HG03521 (cell line): Measurements from ENCODE around the gene CCIN.
A peak's percentile ranks its signal among the peaks of the same experiment; 100 is the strongest.
"Not testable (repeated sequence)": the region's sequence is repeated elsewhere in the genome, so short reads cannot be mapped to it uniquely, and the experiment has no call there.

Experiments used
- ATAC-seq: cut with Tn5 transposase; IDR thresholded peaks from one replicate; pipeline ENCODE4 v1.9.1; 2021; ENCODE audit warnings: mild to moderate bottlenecking, moderate library complexity; ENCODE audit not compliant: unreplicated experiment

The CCIN gene

GRCh38 chr9:36169166-36169565 is at the start of gene CCIN:
CCIN (plus strand) TSS chr9:36169388; CDS start chr9:36169503, 115 bp downstream.
- ATAC-seq, result no peak

GRCh38 chr9:36119476-36119875 is 49.7 kb upstream of the CCIN start:
- no peak for ATAC-seq

GRCh38 chr9:36120705-36121104 is 48.5 kb upstream of the CCIN start:
- ATAC-seq, result no peak

DNA sequence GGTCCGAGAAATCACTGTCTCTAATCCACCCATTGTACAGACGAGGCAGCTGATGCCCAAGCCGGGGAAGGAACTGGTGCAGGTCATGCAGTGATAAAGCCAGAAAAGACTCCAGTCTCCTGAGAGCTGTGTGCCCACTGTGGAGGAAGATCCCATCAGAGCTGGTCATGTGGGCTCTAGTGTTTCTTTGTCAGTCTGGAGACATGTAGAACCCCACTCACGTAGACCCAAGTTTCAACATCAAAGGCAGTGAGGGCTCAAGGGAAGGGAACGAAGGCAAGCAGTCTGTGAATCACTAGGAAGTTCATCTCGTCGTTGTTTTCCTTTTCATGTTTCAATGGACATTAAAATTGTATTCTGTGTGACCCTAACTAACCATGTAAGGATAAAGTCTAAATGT is 47.2 kb upstream of the CCIN start:
- no peak for ATAC-seq

GRCh38 chr9:36123515-36123914 is 45.7 kb upstream of the CCIN start:
- no peak for ATAC-seq

GRCh38 chr9:36125062-36125855 is 43.9 kb upstream of the CCIN start:
- no peak for ATAC-seq

DNA sequence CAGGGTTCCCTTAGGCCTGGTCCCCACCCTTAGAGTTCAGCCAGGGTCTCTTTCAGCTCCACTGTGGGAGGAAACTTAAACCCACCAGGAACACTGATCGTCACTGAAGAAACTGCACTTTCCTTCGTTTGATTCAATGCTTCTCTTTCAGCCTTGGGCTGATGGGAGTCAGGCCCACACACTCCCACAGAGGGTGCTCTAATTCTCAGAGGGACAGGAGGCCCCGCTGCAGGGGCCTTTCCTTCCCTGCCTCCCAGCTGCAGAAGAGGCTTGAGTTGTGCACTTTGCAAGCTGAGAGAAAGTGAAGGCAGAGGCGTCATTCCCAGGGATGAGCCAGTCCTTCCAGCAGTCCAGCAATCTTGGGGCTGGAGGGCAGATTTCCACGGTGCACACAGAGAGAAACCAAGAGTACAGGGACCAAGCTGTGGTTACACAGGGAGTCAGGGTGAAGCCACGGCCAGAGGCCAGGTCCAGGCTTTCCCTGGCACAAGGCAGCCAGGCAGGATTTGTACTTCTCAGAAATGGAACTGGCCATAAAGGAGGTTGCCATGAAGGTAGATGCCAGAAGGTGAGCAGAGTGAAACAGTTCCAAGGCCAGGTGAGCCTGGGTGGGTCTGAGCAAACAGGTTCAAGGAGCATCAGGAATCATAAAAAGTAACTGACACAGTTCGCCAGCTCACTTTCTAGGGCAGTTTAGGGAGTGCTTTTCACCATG is 43.0 kb upstream of the CCIN start:
- no peak for ATAC-seq

DNA sequence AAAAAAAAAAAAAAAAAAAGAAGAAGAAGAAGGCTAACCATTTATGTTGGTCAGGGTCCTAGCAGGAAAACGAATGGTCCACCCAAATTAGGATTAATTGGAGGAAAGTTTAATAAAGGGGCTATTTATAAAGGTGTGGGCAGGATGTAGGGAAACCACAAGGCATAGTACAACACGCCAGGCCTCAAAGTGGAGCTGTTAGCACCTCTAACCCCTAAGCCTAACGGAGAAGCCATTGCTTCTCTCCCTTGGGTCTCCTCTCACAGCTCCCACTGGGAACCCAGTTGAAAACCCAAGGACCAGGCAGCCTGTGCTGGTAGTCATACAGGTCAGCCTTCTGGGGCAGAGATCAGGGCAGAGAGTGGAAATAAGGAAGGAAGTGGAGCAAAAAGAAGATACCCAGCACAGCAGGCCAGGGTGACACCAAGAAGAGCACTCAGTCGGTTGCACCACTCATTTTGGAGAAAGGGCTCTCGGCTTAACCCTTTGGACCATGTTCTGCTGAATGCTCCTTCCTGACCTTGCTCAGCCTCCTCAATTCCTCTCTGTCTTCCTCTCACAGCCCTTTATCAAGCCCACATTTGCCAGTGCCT is 41.4 kb upstream of the CCIN start:
- ATAC-seq, result no peak

GRCh38 chr9:36128349-36128748 is 40.8 kb upstream of the CCIN start:
- ATAC-seq, result no peak

DNA sequence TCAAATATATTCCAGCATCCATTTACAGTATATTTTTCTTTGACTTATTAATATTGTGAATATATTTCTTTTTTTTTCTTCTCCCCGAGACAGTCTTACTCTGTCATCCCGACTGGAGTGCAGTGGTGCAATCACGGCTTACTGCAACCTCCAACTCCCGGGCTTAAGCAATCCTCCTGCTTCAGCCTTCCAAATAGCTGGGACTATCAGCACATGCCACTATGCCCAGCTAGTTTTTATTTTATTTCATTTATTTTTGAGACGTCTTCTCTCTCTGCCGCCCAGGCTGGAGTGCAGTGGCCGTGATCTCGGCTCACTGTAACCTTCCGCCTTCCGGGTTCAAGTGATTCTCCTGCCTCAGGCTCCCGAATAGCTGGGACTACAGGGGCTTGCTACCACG is 40.0 kb upstream of the CCIN start:
- no peak for ATAC-seq

DNA sequence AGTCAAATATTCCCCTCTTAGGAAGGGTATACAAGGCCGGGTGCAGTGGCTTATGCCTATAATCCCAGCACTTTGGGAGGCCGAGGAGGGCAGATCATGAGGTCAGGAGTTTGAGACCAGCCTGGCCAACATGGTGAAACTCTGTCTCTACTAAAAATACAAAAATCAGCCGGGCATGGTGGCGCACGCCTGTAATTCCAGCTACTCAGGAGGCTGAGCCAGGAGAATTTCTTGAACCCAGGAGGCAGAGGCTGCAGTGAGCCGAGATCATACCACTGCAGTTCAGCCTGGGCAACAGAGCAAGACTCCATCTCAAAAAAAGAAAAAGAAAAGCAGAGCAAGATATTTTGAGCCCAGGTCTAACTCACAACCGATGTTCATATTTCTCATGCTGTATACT is 37.5 kb upstream of the CCIN start:
- not testable (repeated sequence) for ATAC-seq

DNA sequence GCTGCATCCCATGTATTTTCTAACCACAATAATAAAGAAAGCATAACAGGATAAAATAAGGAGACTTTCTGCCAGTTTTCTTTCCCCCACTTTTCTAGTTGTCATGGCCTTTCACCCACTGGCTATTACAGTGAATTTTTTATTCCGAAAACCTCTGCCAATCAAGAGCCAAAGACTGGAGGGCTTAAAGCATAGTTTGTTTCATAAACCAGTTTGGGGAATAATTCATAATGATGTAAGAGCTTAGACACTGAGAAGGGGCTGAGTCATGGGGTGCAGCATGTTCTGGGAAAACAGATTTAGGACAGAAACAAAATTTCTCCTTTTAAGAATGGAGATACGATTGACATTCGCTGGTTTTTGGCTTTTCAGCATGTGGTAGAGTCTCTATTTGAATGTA is 37.1 kb upstream of the CCIN start:
- no peak for ATAC-seq

- no peak for ATAC-seq
Measured at GRCh38 chr9:36134761-36135505, 34.3 kb upstream of the CCIN start.

DNA sequence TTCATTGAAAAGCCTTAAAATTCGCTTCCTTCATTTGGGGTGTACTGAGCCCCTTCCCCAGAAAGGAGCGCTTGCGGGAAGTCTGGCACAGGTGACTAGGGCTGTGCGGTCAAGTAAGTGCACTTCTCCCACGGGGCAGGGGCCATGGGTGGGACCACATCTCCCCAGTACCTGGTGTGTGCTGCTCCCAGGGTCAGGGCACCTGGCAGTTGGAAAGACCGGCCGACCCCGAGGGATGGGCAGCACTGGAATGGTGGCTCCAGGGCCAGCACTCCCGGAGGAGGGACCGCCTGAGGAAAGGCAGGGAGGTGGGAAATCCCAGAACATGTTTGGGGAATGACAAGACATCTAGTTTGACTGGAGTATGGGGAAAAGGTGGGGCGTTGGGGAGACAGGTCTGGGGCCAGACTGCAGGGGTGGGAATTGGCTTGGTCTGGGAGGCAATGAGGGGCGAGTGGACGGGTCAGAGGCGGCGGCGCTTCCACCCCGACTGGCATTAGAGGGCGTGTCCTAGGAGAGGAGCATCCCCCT is 33.4 kb upstream of the CCIN start:
- ATAC-seq, result no peak

DNA sequence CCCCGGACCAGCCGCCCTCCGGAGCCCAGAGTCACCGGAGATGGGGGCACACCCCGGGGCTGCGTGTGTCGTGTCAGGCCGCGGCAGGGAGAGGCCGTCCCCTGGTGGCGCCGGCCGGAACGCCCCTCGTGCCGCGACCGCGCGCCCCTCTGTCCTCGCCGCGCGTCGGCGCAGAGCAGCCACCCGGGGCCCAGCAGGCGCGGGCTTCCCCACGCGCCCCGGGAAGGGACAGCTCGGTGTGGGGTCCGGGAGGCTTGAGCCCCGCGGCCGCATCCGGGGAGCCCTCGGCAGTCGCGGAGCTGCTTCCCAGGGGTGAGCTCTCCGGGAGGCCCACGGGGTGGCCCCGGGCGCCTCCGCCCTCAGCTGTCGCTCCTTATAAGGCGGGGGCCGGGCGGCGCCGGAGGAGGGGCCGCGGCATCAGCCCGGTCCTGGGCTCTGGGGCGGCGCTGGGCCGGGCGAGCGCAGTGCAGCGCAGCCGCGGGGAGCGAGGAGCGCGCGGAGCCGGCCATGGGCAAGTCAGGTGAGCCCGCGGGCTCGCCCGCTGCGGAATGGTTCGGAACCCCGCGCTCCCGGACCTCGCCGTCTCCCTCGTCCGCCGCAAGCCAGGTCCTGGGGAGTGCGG is 32.8 kb upstream of the CCIN start, which contains the start of gene GLIPR2:
TSS of gene GLIPR2 (plus strand) at position 462 of the 622 bp plus-strand sequence. CDS start at position 508, 46 bp downstream.
- ATAC-seq, result peak; percentile 94

DNA sequence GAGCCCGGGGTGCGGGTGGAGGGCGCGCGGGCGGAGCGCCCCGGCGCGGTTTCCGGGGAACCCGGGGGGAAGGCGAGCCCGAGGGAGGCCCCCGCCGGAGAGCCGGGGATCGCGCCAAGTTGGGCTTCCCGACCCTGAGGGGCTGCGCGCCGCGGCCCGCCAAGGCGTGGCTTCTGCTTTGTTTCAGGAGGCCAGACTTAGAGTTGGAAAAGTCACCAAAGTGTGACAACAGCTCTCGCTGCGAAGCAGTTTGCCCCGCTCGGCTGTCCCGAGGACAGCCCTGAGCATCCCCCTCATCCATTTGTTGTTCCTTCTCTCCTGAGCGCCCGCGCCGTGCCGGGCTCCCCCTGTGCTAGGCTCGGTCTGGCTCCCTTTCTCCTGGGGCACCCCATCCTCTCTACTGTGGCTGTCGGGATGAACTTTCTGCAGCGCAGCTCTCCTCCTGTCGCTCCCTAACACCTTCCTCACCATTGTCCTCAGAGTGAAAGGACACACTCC is 32.2 kb upstream of the CCIN start:
- no peak for ATAC-seq

GRCh38 chr9:36137392-36138004 is 31.7 kb upstream of the CCIN start:
- ATAC-seq, result no peak

GRCh38 chr9:36138496-36138895 is 30.7 kb upstream of the CCIN start:
- ATAC-seq, result no peak

DNA sequence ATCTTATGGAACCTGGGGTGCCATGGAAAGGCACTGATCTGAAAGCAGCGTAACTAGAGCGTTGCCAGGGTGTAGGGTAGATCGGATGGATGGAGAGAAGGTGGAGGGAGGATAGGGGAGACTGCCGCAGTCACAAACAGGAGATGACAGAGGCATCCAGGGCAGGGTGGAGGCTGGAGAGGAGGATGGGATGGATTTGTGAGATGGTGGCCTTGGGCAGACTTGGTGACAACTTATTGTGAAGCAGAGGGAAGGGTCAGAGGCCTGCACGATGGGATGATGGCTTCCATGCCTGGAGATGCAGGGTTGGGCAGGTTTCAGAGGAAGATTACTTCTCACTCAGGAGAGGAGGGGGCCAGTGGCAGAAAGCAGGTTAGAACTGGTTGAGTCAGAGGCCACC is 30.3 kb upstream of the CCIN start:
- ATAC-seq, result no peak
